Gastrocnemius medialis (tissue), 4 donors: ENCODE results near the gene PLLP.

Source experiments
- CTCF ChIP-seq, 5 experiments: fragments of 450-650 bp in 3 of 5; fragments of 200-600 bp in 2 of 5; sonication (generic) in 2 of 5; IDR thresholded peaks in 4 of 5; conservative IDR thresholded peaks in 1 of 5; 1 replicate in 4 of 5; 2 replicates in 1 of 5; pipeline ENCODE4 v1.5.1; 2016 to 2019; ENCODE audit warnings: antibody characterized with exemption in 5 of 5, mild to moderate bottlenecking in 3 of 5, moderate library complexity in 3 of 5
- POLR2A ChIP-seq, 2 donors: fragments of 450-650 bp; IDR thresholded peaks; one replicate each; pipeline ENCODE4 v1.6.1; 2017; ENCODE audit warnings: antibody characterized with exemption in 2 of 2, mild to moderate bottlenecking in 2 of 2, moderate library complexity in 2 of 2

- TF ChIP-seq CTCF (IDR thresholded peaks at IDR 0.05 in 4 of 5, conservative IDR thresholded peaks at IDR 0.05 in 1 of 5), result no peak
- TF ChIP-seq POLR2A (IDR thresholded peaks at IDR 0.05), result no peak
Observed at GRCh38 chr16:57273826-57274225, 10.6 kb downstream of the PLLP start.
